GM18502 (cell line): Measurements from ENCODE around the gene MLYCD.

Experiments
- ATAC-seq: cut with Tn5 transposase; IDR thresholded peaks from one replicate; pipeline ENCODE4 v1.9.1; 2021; ENCODE audit warnings: mild to moderate bottlenecking; ENCODE audit not compliant: unreplicated experiment, poor library complexity

Gene MLYCD

GRCh38 chr16:83898463-83899271, at the start of gene MLYCD:
MLYCD (plus strand) TSS chr16:83899115; CDS start chr16:83899145, 30 bp downstream.
- ATAC-seq, result peak; percentile 92

- ATAC-seq, result no peak
Measured at GRCh38 chr16:83849421-83849820, 49.5 kb upstream of the MLYCD start.

GRCh38 chr16:83850947-83851346, 48.0 kb upstream of the MLYCD start:
- ATAC-seq, result no peak

GRCh38 chr16:83851473-83851872, 47.4 kb upstream of the MLYCD start:
- no peak for ATAC-seq

GRCh38 chr16:83852774-83853173, 46.1 kb upstream of the MLYCD start:
- ATAC-seq, result no peak

GRCh38 chr16:83853834-83854233, 45.1 kb upstream of the MLYCD start:
- no peak for ATAC-seq

- no peak for ATAC-seq
Measured at GRCh38 chr16:83854420-83854819, 44.5 kb upstream of the MLYCD start.

- no peak for ATAC-seq
Measured at GRCh38 chr16:83856792-83857191, 42.1 kb upstream of the MLYCD start.

- ATAC-seq, result no peak
Measured at GRCh38 chr16:83859265-83859664, 39.6 kb upstream of the MLYCD start.

- ATAC-seq, result no peak
Measured at GRCh38 chr16:83862661-83863060, 36.3 kb upstream of the MLYCD start.

GRCh38 chr16:83863682-83864081, 35.2 kb upstream of the MLYCD start:
- no peak for ATAC-seq

- no peak for ATAC-seq
Measured at GRCh38 chr16:83870830-83871229, 28.1 kb upstream of the MLYCD start.

- no peak for ATAC-seq
Measured at GRCh38 chr16:83878838-83879237, 20.1 kb upstream of the MLYCD start.

- no peak for ATAC-seq
Measured at GRCh38 chr16:83882163-83882885, 16.6 kb upstream of the MLYCD start.

- no peak for ATAC-seq
Measured at GRCh38 chr16:83886199-83886971, 12.5 kb upstream of the MLYCD start.

GRCh38 chr16:83887080-83887479, 11.8 kb upstream of the MLYCD start:
- ATAC-seq, result no peak

GRCh38 chr16:83887564-83887963, 11.4 kb upstream of the MLYCD start:
- no peak for ATAC-seq

- ATAC-seq, result no peak
Measured at GRCh38 chr16:83888672-83889044, 10.3 kb upstream of the MLYCD start.

- ATAC-seq, result no peak
Measured at GRCh38 chr16:83890359-83890758, 8.6 kb upstream of the MLYCD start.

- no peak for ATAC-seq
Measured at GRCh38 chr16:83891742-83892141, 7.2 kb upstream of the MLYCD start.

- no peak for ATAC-seq
Measured at GRCh38 chr16:83895243-83895642, 3.7 kb upstream of the MLYCD start.
